SH-SY5Y (cell line): ENCODE results near the gene ZBTB7C.

Experiments
- GATA2 ChIP-seq: IDR thresholded peaks from 2 replicates; pipeline ENCODE4 v1.6.1; 2011; ENCODE audit warnings: mild to moderate bottlenecking, low read depth, low read length
- GATA3 ChIP-seq: IDR thresholded peaks from 2 replicates; pipeline ENCODE4 v1.6.1; 2011; ENCODE audit warnings: low read depth, mild to moderate bottlenecking, low read length, moderate library complexity

DNA sequence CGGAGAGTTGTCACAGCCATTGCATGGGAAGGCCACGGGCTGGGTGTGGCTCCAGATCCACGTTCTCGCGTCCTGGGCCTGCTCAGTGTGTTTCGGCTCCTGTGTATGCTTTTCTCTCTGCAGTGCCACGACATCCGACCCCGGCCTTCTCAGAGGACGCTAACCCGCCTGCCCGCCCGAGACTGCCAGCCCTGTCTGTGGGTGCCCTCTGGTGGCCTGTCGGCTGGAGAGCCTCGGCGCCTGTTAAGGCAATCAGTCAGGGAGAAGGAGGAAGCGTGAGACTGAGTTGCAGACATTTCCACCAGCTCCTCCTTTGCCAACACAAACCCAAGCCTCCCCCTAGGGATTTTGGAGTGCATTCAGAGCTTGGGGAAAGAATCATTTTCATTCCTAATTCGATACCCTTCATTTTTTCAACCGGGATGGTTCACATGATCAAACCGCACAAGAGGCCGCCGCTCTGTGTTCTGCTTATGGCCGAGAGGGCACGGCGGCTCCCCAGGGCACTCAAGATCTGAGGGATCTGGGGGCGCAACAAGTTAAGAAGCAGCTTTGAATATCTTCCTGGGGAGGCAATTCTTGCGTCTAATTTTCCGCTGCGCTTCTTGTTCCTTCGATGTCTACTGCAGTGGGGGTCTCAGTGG, 37.5 kb upstream of the ZBTB7C start:
- no peak for TF ChIP-seq GATA2
- no peak for TF ChIP-seq GATA3
